IPS-NIHi11 (cell line): ENCODE measurements around the gene ZNF579.
"Not testable (repeated sequence)": the region's sequence is repeated elsewhere in the genome, so short reads cannot be mapped to it uniquely, and the experiment has no call there.

Experiments used
- DNase-seq: peaks from one replicate; pipeline ENCODE4 v3.0.0; 2012; ENCODE audit warnings: mixed read lengths, low spot score

ZNF579 gene

GRCh38 chr19:55539090-55539984 is 41.3 kb downstream of the ZNF579 start:
- peak; percentile 14 for DNase-seq

GRCh38 chr19:55538132-55538531 is 42.5 kb downstream of the ZNF579 start:
- peak; percentile 12 for DNase-seq

DNA sequence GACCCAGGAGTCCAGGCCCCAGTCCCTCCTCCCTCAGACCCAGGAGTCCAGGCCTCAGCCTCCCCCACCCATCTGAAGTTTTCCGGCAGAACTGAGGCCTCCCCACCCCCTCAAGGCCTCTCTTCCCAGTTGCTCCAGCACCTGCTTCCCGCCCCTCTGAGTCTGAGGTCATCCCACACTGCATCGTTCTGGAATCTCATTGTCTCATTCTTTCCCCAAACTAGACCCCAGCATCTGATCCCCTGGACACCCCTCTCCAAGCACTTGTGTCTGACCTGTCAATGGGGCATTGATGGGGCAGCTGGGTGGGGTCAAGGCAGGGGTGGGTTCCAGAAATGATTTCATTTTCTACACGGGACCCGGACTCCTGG is 42.9 kb downstream of the ZNF579 start:
- peak; percentile 62 for DNase-seq

- peak; percentile 95 for DNase-seq
Measured at GRCh38 chr19:55536951-55537740, 43.5 kb downstream of the ZNF579 start, which contains the start of gene SBK2. Gene SBK2, minus strand, starts transcription at chr19:55537133. Its CDS starts 839 bp downstream, at chr19:55536294.

DNA sequence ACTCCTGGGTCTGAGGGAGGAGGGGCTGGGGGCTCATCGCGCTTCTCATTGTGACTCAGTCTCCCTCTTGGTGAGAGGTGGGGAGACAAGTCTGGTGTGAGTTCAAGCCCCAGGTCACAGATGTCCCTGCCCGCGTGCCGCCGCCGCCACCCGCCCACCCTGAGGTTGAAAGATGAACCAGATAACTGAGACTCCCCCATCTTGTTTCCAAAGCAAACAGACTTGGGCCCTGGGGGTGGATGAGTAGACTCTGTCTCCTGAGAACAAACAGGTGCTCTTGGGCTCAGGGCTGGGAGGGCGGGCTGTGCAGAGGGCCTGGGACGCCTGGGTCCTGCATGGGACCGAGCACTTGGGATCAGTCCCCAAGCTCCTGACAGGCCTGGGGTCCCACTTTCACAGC is 44.3 kb downstream of the ZNF579 start:
- DNase-seq = peak; percentile 9

DNA sequence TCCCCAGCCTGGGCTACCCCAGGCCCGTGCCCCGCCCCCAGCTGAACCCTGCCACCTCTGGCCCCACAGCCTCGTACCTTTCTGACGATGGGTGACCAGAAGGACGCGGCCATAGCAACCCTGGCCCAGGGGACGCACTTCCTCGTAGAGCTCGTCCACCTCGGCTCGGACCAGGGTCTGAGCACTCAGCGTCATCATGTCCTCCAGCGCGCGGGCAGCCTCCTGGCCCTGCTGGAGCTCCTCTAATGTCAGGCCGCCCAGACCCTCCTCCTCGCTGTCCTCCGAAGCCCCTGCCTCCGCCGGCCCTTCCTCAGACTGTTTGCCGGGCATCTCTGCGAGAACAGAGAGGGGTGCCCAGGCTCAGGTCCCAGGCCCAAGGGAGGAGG is 44.7 kb downstream of the ZNF579 start:
- DNase-seq = no peak

- DNase-seq = no peak
Measured at GRCh38 chr19:55535173-55535964, 45.3 kb downstream of the ZNF579 start.

GRCh38 chr19:55534280-55534679 is 46.4 kb downstream of the ZNF579 start:
- not testable (repeated sequence) for DNase-seq

GRCh38 chr19:55530996-55531395 is 49.7 kb downstream of the ZNF579 start:
- no peak for DNase-seq

GRCh38 chr19:55529636-55530234 is 50.9 kb downstream of the ZNF579 start:
- DNase-seq = no peak

- DNase-seq = no peak
Measured at GRCh38 chr19:55528030-55528803, 52.4 kb downstream of the ZNF579 start.

- no peak for DNase-seq
Measured at GRCh38 chr19:55527197-55528029, 53.2 kb downstream of the ZNF579 start.
